Naive thymus-derived CD8-positive, alpha-beta T cell (primary cell): ENCODE data around the gene DUOXA1. TPM values are rescaled to one million over a fixed set of nuclear protein-coding genes. Genes with fewer than 3 reads are reported as not detected.
A peak's percentile ranks its signal among the peaks of the same experiment; 100 is the strongest.

Source experiments
- ATAC-seq, 2 donors: fragments of 150-1000 bp; cut with Tn5 transposase in 1 of 2; sonication (Bioruptor Pico), chemical (Tn5 transposase) in 1 of 2; 1 replicate in 1 of 2; 2 replicates in 1 of 2; pipeline ENCODE4 v1.10.0; 2021; ENCODE audit warnings: mild to moderate bottlenecking in 2 of 2, moderate library complexity in 2 of 2
- POLR2A ChIA-PET: fragments of 350-600 bp; sonication (Branson Sonifier 250); formaldehyde crosslinking; loops from one replicate; lab custom pipeline; 2021; ENCODE audit warnings: antibody characterized with exemption; lab: Charles Lee
- DNase-seq, 10 donors: peaks; one replicate each; pipeline versions ENCODE4 v3.0.0 to v3.0.0-alpha.2; 2020 to 2022
- H3K27ac Mint-ChIP-seq, 10 donors: one replicate each; pipeline ENCODE4 v1.8.0; 2020 to 2022; ENCODE audit warnings: mild to moderate bottlenecking in 10 of 10, mixed read lengths in 10 of 10, moderate library complexity in 4 of 10, inconsistent platforms in 1 of 10
- H3K27me3 Mint-ChIP-seq, 5 donors: one replicate each; pipeline ENCODE4 v1.8.0; 2021 to 2022; ENCODE audit warnings: mixed read lengths in 5 of 5
- H3K36me3 Mint-ChIP-seq, 3 donors: one replicate each; pipeline ENCODE4 v1.8.0; 2020 to 2022; ENCODE audit warnings: mixed read lengths in 3 of 3, mild to moderate bottlenecking in 2 of 3, inconsistent platforms in 1 of 3
- H3K4me1 Mint-ChIP-seq, 4 donors: one replicate each; pipeline ENCODE4 v1.8.0; 2021 to 2022; ENCODE audit warnings: mixed read lengths in 4 of 4
- H3K4me3 Mint-ChIP-seq, 10 donors: one replicate each; pipeline ENCODE4 v1.8.0; 2020 to 2022; ENCODE audit warnings: mild to moderate bottlenecking in 10 of 10, mixed read lengths in 10 of 10, moderate library complexity in 6 of 10, inconsistent platforms in 1 of 10
- H3K9me3 Mint-ChIP-seq, 9 donors: one replicate each; pipeline ENCODE4 v1.8.0; 2020 to 2022; ENCODE audit warnings: mixed read lengths in 9 of 9, mild to moderate bottlenecking in 3 of 9, inconsistent platforms in 1 of 9, moderate library complexity in 1 of 9
- polyA plus RNA-seq, 3 donors: library from polyadenylated mRNA; unstranded; fragments of 300-500 nt; fragmentation: Illumina TruSeq; gene quantifications; one replicate each; pipeline ENCODE4 v1.2.3, GENCODE V29; 2021
- total RNA-seq, 8 experiments: library from RNA in 2 of 8; stranded (reverse) in 2 of 8; gene quantifications; one replicate each; pipeline ENCODE4 v1.2.3 and lab custom pipeline; 2021 to 2026

Gene DUOXA1
- total and polyA plus RNA-seq, 5 experiments from 2014 or later = 0.26 to 0.81 (median 0.77) TPM; not detected in 2

DNA sequence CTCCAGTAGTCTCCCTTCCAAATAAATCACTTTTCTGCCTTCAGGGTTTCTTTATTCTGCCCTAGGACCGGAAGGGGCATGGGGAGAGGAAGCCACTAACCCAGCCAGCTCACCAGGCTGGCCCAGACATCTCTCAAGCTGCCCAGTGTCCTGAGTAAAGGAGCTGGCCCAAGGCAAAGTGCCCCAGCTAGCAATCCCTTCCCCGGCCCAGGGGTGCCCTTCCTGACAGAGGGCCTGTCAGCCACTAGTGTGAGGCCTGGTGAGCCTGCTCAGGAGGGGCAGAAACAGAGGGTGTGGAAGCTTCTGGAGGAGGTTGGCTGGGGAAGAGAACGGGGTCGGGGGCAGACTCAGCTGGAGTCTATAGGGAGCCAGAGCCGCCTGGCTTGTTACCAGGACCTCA, 35.9 kb upstream of the DUOXA1 start:
- Mint-ChIP-seq H3K27me3 (no peaks in the 10 kb centered on the region), H3K4me3 (peak overlapping the region; percentile 45 to 89 (median 74)), H3K36me3 (no peaks in the 10 kb centered on the region), H3K4me1 (peaks cover 6 to 26% (median 12%) of the 10 kb centered on the region in 4 donors), H3K27ac (peak overlapping the region; percentile 51 to 96 (median 90)), H3K9me3 (no peaks in the 10 kb centered on the region)
- no peak for DNase-seq
- POLR2A ChIA-PET = interaction anchor here (0.6 kb wide), 1 partner anchor 739 kb away, joined by 3 read pairs; no protein-coding TSS in a partner anchor
- no peak for ATAC-seq

DNA sequence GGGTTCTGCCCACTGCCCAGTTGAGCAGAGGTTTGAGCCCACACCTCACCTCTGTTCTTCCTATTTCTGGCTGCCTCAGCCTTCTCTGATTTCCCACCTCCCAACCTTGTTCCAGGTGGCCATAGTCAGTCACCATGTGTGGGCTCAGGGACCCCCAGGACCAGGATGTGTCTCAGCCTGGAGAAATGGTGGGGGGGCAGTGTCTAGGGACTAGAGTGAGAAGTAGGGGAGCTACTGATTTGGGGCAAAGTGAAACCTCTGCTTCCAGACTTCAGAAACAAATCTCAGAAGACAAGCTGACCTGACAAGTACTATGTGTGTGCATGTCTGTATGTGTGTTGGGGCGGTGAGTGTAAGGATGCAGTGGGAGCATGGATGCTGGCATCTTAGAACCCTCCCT, 35.2 kb upstream of the DUOXA1 start:
- ATAC-seq = no peak
- POLR2A ChIA-PET = interaction anchor here (0.7 to 1.0 kb wide), 2 partner anchors 12 to 237 kb away, joined by 3 to 4 read pairs; a partner anchor contains a TSS
- Mint-ChIP-seq H3K27ac (peak overlapping the region; percentile 51 to 94 (median 82)), H3K36me3 (peaks cover 0 to 3% (median 0%) of the 10 kb centered on the region in 3 donors), H3K4me1 (peaks cover 6 to 26% (median 15%) of the 10 kb centered on the region in 4 donors), H3K9me3 (no peaks in the 10 kb centered on the region), H3K4me3 (peak overlapping the region in 9 of 10 donors; percentile 49 to 89 (median 65)), H3K27me3 (no peaks in the 10 kb centered on the region)
- DNase-seq = no peak

DNA sequence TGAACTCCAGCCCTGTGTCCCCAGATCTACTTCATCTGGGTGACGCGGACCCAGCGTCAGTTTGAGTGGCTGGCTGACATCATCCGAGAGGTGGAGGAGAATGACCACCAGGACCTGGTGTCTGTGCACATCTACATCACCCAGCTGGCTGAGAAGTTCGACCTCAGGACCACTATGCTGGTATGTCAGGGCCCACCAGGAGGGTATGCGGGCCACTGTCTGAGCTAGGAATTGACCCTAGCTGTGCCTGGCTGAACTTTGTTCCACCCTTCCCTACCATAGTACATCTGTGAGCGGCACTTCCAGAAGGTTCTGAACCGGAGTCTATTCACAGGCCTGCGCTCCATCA, 33.8 kb upstream of the DUOXA1 start:
- H3K27ac Mint-ChIP-seq = peak overlapping the region in 3 of 10 donors; percentile 34 to 71 (median 62)
- H3K9me3 Mint-ChIP-seq = no peaks in the 10 kb centered on the region
- H3K36me3 Mint-ChIP-seq = peaks cover 0 to 3% (median 0%) of the 10 kb centered on the region in 3 donors
- POLR2A ChIA-PET = interaction anchor here (0.6 to 2.2 kb wide), 6 partner anchors 12 to 239 kb away, joined by 3 to 21 read pairs (median 4); a partner anchor contains a TSS
- no peak overlapping the region for H3K4me3 Mint-ChIP-seq
- H3K27me3 Mint-ChIP-seq = no peaks in the 10 kb centered on the region
- peaks cover 6 to 30% (median 16%) of the 10 kb centered on the region in 4 donors for H3K4me1 Mint-ChIP-seq
- DNase-seq = no peak
- ATAC-seq = no peak

DNA sequence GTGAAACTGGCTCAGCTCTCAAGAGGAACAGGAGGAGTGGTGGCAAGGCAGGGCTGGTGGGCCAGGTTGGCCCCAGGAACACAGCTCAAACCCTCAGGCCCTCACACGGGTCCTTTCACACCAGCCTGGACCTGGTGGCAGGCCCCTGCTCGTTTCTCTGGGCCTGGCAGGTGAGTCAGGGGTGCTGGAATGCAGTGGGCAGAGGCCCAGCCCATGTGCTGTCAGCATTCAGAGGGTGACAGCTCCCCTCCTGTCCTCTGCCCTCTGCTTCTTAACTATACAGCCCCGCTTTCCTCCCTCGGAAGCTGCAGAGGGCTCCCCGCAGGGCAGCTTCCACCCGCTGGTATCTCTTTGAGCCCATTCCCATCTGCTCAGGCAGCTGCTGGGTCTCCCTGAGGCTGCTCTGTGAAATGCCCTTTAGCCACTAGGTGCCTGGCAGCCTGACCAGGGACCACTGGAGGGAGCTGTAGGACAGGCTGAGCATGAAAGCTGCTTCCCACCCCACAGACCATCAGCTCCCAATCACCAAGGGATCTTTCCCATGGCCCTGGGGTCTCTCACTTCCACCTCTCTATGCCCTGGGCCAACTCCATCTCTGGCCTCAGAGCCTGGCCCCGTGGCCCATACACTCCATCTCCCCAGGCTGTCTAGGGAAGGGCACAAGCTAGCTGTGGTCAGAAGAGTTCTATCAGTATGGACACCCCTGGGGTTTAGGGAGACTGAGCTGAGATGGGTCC, 33.3 kb upstream of the DUOXA1 start:
- H3K27ac Mint-ChIP-seq = peak overlapping the region in 4 of 10 donors; percentile 34 to 71 (median 53)
- no peak for ATAC-seq

DNA sequence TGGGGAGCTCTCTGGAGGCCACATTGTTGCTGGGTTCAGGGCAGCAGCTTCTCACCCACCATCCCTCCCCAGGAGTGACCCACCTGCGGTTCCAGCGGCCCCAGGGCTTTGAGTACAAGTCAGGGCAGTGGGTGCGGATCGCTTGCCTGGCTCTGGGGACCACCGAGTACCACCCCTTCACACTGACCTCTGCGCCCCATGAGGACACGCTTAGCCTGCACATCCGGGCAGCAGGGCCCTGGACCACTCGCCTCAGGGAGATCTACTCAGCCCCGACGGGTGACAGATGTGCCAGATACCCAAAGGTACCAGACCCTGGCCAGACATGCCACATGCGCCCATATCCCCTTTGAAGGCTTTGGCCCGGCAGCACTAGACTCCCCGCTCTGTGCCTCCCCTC, 32.0 kb upstream of the DUOXA1 start:
- Mint-ChIP-seq H3K4me1 (peaks cover 6 to 35% (median 16%) of the 10 kb centered on the region in 4 donors), H3K4me3 (no peak overlapping the region), H3K36me3 (peaks cover 0 to 3% (median 0%) of the 10 kb centered on the region in 3 donors), H3K27me3 (no peaks in the 10 kb centered on the region), H3K9me3 (no peaks in the 10 kb centered on the region), H3K27ac (no peak overlapping the region)
- ATAC-seq (no peak), DNase-seq (no peak)
- POLR2A ChIA-PET = interaction anchor here (1.0 kb wide), 1 partner anchor 39 kb away, joined by 3 read pairs; no protein-coding TSS in a partner anchor

More for the DNA sequence above, 33.3 kb upstream of the DUOXA1 start:
- H3K4me1 Mint-ChIP-seq = peaks cover 6 to 33% (median 16%) of the 10 kb centered on the region in 4 donors
- H3K27me3 Mint-ChIP-seq = no peaks in the 10 kb centered on the region
- H3K36me3 Mint-ChIP-seq = peaks cover 0 to 3% (median 0%) of the 10 kb centered on the region in 3 donors
- POLR2A ChIA-PET = interaction anchor here (0.6 to 2.2 kb wide), 6 partner anchors 12 to 240 kb away, joined by 3 to 21 read pairs (median 4); a partner anchor contains a TSS
- peak; percentile 30 to 81 (median 52) for DNase-seq
- H3K9me3 Mint-ChIP-seq = no peaks in the 10 kb centered on the region
- H3K4me3 Mint-ChIP-seq = no peak overlapping the region

DNA sequence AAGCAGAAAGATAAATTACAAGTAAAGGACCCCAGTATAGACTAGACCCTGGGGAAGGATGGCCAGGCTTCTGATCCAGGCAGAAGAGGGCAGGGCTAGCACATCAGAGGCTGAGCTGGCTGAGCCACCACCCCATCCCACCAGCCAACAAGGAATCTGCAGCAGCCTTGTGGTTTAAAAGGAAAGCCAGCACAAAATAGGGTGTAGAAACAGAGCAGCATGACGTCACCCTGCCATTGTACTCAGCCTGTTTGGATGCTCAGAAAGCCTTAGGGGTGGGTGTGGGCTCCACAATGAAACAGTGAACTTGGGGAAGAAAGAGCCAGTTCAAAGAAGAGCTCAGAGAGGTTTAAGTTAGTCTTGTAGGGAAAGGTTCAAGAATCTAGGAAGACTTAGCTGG, 28.3 kb upstream of the DUOXA1 start:
- ATAC-seq (no peak), DNase-seq (no peak)
- POLR2A ChIA-PET = interaction anchor here (1.0 kb wide), 1 partner anchor 9 kb away, joined by 3 read pairs; no protein-coding TSS in a partner anchor
- H3K4me1 Mint-ChIP-seq = peaks cover 0 to 16% (median 7%) of the 10 kb centered on the region in 4 donors
- no peaks in the 10 kb centered on the region for H3K9me3 Mint-ChIP-seq
- H3K36me3 Mint-ChIP-seq = peaks cover 0 to 3% (median 0%) of the 10 kb centered on the region in 3 donors
- no peak overlapping the region for H3K27ac Mint-ChIP-seq
- no peaks in the 10 kb centered on the region for H3K27me3 Mint-ChIP-seq
- no peak overlapping the region for H3K4me3 Mint-ChIP-seq

DNA sequence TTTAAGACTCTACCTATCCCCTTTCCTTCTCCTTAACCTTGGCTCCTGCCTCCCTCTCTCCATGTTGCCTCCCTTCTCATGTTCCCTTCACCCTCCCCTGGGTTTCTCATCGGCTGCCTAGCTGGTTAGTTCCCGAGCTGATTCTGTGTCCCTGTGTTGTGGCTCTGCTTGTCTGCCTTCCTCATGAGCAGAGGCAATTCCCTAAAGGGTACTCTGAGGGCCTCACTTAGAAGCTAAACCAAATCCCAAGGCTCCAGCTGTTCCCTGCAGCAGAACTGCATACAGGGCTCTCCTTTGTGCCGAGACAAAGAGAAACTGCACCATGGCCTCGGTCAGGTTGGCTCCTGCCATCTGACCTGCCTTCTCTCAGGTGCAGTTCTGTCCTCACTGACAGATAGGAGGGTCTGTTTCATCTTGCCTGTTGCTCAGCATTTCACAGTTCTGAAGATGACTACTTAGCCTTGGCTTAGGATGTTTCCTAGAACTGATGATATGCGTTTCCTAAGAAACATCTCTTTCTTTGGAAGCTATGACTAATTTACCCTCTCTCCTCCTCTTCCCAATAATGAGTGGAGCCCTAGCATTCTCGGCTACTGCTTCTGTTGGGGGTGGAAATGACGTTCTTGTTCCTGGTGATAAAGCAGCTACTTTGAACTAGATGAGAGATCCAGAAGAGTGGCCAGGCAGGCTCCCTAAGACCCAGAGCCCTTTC, 27.2 kb upstream of the DUOXA1 start:
- no peaks in the 10 kb centered on the region for H3K9me3 Mint-ChIP-seq
- H3K27ac Mint-ChIP-seq = peak overlapping the region in 3 of 10 donors; percentile 15 to 69 (median 43)
- ATAC-seq = no peak
- POLR2A ChIA-PET = no interaction called here
- H3K4me1 Mint-ChIP-seq = peaks cover 0 to 16% (median 6%) of the 10 kb centered on the region in 4 donors
- H3K27me3 Mint-ChIP-seq = no peaks in the 10 kb centered on the region
- no peak overlapping the region for H3K4me3 Mint-ChIP-seq
- DNase-seq = no peak
- H3K36me3 Mint-ChIP-seq = peaks cover 0 to 8% (median 0%) of the 10 kb centered on the region in 3 donors

DNA sequence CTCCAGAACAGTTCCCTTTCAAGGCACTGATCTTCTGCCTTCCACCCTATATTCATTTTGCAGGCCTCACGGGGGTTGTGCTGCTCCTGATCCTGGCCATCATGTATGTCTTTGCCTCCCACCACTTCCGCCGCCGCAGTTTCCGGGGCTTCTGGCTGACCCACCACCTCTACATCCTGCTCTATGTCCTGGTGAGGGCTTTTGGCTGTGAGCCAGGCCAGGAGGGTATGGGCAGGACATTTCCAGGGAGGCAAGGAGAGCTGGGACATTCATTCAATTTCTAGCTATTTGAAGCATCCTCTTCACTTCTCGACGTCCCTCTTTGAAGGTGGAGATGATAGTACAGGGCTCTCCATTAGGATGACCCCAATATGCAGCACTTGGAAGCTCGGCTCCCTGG, 26.1 kb upstream of the DUOXA1 start:
- Mint-ChIP-seq H3K27me3 (no peaks in the 10 kb centered on the region), H3K36me3 (peaks cover 0 to 8% (median 0%) of the 10 kb centered on the region in 3 donors), H3K4me1 (peaks cover 0 to 15% (median 5%) of the 10 kb centered on the region in 4 donors), H3K9me3 (no peaks in the 10 kb centered on the region), H3K4me3 (no peak overlapping the region), H3K27ac (no peak overlapping the region)
- POLR2A ChIA-PET = no interaction called here
- DNase-seq = no peak
- ATAC-seq = no peak

DNA sequence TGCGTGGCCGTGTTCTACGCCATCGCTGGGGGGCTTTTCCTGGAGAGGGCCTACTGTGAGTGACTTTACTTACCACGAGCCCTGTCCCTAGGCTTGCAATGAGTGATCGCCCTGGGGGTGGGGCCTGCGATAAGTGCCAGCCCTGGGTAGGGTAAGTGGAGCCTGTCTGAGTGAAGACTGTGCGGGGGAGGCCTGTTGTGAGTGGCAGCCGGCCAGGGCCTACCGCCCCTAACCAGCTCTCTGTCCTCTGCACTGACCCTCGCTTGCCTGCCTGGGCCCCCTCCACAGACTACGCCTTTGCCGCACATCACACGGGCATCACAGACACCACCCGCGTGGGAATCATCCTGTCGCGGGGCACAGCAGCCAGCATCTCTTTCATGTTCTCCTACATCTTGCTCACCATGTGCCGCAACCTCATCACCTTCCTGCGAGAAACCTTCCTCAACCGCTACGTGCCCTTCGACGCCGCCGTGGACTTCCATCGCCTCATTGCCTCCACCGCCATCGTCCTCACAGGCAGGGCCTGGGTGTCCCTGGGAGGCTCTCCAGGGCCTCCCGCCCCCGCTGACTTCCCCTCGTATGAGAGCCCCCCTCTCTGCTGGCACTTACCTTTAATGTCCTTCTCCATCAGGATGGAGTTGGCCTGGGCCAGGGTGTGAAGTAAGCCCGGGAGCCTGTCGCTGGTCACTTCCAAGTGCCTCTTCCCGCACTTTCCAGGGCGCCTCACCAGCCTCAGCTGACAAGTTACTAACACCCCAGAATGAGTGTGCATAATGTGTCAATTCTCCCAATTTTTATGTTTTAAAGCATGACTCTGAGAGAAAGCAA, 22.5 kb upstream of the DUOXA1 start:
- H3K4me1 Mint-ChIP-seq = peaks cover 4 to 8% (median 6%) of the 10 kb centered on the region in 4 donors
- no peak overlapping the region for H3K27ac Mint-ChIP-seq
- no peaks in the 10 kb centered on the region for H3K27me3 Mint-ChIP-seq
- POLR2A ChIA-PET = no interaction called here
- no peak for ATAC-seq
- no peak for DNase-seq
- no peak overlapping the region for H3K4me3 Mint-ChIP-seq
- H3K36me3 Mint-ChIP-seq = peaks cover 0 to 5% (median 0%) of the 10 kb centered on the region in 3 donors
- H3K9me3 Mint-ChIP-seq = no peaks in the 10 kb centered on the region

DNA sequence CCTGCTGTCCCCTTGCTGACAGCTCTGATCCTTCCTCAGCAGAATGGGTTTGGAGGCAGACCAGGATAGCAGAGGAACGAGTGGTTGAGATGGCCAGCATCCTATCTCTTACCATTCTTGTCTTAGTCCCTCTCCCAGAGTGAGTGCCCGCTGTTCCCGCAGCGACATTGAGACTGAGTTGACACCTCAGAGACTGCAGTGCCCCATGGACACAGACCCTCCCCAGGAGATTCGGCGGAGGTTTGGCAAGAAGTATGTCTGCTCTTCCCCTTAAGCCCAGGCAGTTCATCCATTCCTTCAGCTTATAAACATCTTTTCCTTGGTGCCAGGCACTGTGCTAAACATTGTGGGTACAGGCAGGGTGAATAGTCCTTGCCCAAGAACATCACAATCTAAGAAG, 21.3 kb upstream of the DUOXA1 start:
- Mint-ChIP-seq H3K27me3 (no peaks in the 10 kb centered on the region), H3K27ac (no peak overlapping the region), H3K9me3 (no peaks in the 10 kb centered on the region), H3K36me3 (peaks cover 0 to 5% (median 0%) of the 10 kb centered on the region in 3 donors), H3K4me3 (no peak overlapping the region), H3K4me1 (peaks cover 4 to 8% (median 5%) of the 10 kb centered on the region in 4 donors)
- ATAC-seq (no peak), DNase-seq (no peak)
- POLR2A ChIA-PET = no interaction called here

DNA sequence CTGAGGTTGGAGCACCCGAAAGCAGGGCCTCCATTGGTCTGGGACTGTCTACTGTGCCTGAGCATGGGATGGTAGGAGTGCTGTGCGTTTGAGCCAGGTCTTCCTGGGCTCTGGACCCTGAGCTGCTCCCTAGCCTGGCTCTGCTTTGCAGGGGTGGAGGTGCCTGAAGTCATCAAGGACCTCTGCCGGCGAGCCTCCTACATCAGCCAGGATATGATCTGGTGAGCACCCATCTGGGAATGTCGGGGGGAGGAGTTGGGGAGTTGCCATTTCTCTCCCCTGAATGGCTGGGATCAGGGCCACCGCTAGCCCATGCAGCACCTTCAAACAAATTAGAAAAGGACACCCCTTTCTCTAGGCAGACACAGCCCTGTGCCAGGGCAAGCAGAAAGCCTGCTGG, 20.8 kb upstream of the DUOXA1 start:
- POLR2A ChIA-PET = no interaction called here
- Mint-ChIP-seq H3K4me3 (no peak overlapping the region), H3K27me3 (no peaks in the 10 kb centered on the region), H3K36me3 (peaks cover 0 to 5% (median 0%) of the 10 kb centered on the region in 3 donors), H3K27ac (no peak overlapping the region), H3K9me3 (no peaks in the 10 kb centered on the region), H3K4me1 (peaks cover 4 to 8% (median 6%) of the 10 kb centered on the region in 4 donors)
- ATAC-seq (no peak), DNase-seq (no peak)

DNA sequence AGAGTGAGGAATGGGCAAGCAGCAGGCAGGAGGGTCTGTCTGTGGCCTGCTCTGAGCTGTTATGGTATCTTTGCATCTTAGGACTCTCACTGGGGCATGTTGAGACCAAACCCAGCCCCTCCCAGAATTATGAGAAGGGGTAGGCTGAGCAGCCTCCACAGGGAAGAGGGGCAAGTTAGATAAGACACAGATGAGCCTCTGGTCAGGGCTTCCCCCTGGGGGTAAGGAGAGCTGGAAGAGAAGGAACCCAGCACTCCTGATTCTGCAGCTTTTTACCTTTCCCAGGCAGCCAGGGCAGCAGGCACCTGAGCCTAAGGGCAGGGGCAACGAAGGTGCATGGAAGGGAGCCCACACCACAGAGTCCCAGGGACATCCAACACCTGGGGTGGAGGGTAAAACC, 19.4 kb upstream of the DUOXA1 start:
- no peak overlapping the region for H3K4me3 Mint-ChIP-seq
- H3K9me3 Mint-ChIP-seq = no peaks in the 10 kb centered on the region
- DNase-seq (no peak), ATAC-seq (no peak)
- peaks cover 0 to 5% (median 0%) of the 10 kb centered on the region in 3 donors for H3K36me3 Mint-ChIP-seq
- POLR2A ChIA-PET = no interaction called here
- H3K27ac Mint-ChIP-seq = peak overlapping the region in 2 of 10 donors; percentile 31 to 32
- H3K27me3 Mint-ChIP-seq = no peaks in the 10 kb centered on the region
- H3K4me1 Mint-ChIP-seq = peaks cover 4 to 8% (median 6%) of the 10 kb centered on the region in 4 donors
